Left ventricle myocardium inferior (tissue), 1 donor: ENCODE measurements around the gene TTF1. TPM values are rescaled to one million over a fixed set of nuclear protein-coding genes. Genes with fewer than 3 reads are reported as not detected.

ENCODE experiments used
- DNase-seq: peaks from one replicate; pipeline ENCODE4 v3.0.0-alpha.2; 2020
- H3K27ac ChIP-seq: fragments of 200-600 bp; replicated peaks from 2 replicates; pipeline ENCODE4 v1.8.0; 2021
- H3K27me3 ChIP-seq: fragments of 200-600 bp; 2 replicates; pipeline ENCODE4 v1.8.0; 2021; ENCODE audit warnings: low read depth
- H3K36me3 ChIP-seq: fragments of 200-600 bp; 2 replicates; pipeline ENCODE4 v1.8.0; 2021
- H3K4me1 ChIP-seq: fragments of 200-600 bp; 2 replicates; pipeline ENCODE4 v1.8.0; 2021
- H3K4me3 ChIP-seq: fragments of 200-600 bp; 2 replicates; pipeline ENCODE4 v1.8.0; 2021; ENCODE audit warnings: mild to moderate bottlenecking, moderate library complexity
- H3K9me3 ChIP-seq: fragments of 200-600 bp; replicated peaks from 2 replicates; pipeline ENCODE4 v1.8.0; 2021
- intact Hi-C: fragments of 100-400 bp; cut with micrococcal nuclease; formaldehyde crosslinking; loops from one replicate; pipeline ENCODE4 v1.11.0; 2022
- total RNA-seq: library from RNA; stranded (reverse); fragmentation: NEBNext Ultra II Directional; extraction: Animal tissue kit (Norgen Biotek cat#: 25700); gene quantifications from one replicate; pipeline ENCODE4 v1.2.1, GENCODE V29; 2021
- TF ChIP-seq, protein P1 (sequence below): fragments of 200-600 bp; IDR thresholded peaks from 2 replicates; pipeline ENCODE4 v1.8.0; 2021; ENCODE audit warnings: antibody characterized with exemption, mild to moderate bottlenecking, borderline replicate concordance
- donor health status: DM: no; HTN: yes; CAD: no; lungs with severe emphysema.

TTF1 gene
- total RNA-seq, 1 donor from 2014 or later: 16.2 TPM

DNA sequence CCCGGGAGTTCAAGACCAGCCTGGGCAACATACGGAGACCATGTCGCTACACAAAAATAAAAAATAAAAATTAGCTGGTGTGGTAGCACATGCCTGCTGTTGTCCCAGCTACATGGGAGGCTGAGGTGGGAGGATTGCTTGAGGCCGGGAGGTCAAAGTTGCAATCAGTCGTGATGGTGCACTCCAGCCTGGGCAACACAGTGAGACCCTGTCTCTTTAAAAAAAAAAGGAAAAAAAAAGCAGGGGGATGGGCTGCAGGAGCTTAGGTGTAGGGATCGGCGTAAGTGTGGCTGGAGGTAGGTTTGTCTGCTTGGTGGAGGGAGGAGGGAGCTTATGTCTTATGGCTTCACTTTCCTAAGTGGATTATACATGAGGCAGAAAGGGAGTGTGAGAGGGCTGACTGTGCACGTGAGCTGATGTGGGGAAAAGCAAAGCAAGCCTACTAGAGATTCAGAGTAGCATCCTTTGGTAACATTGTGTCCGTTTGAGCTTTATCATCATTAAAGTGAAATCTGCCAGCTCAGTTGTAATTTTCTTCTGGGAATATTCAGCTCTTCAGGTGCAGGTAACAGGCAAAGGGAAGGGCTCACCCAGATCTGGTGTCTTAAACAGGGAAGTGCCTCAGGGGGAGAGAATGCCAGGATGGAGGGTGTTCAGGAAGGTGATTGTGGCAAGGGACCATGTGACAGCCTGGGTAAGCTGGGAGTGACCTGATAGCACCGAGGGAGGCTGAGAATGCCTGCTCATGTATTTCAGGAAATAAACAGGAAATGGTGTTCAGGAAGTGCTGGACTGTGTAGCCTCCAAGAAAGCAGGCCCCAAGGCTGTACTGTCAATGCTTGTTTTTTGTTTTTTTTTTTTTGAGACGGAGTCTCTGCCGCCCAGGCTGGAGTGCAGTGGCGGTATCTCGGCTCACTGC, 34.2 kb downstream of the TTF1 start:
- H3K27me3 ChIP-seq: no peaks in the 10 kb centered on the region
- peaks cover 23% of the 10 kb centered on the region for H3K36me3 ChIP-seq
- peaks cover 15% of the 10 kb centered on the region for H3K4me1 ChIP-seq
- no peaks in the 10 kb centered on the region for H3K9me3 ChIP-seq
- TF ChIP-seq, protein P1, sequence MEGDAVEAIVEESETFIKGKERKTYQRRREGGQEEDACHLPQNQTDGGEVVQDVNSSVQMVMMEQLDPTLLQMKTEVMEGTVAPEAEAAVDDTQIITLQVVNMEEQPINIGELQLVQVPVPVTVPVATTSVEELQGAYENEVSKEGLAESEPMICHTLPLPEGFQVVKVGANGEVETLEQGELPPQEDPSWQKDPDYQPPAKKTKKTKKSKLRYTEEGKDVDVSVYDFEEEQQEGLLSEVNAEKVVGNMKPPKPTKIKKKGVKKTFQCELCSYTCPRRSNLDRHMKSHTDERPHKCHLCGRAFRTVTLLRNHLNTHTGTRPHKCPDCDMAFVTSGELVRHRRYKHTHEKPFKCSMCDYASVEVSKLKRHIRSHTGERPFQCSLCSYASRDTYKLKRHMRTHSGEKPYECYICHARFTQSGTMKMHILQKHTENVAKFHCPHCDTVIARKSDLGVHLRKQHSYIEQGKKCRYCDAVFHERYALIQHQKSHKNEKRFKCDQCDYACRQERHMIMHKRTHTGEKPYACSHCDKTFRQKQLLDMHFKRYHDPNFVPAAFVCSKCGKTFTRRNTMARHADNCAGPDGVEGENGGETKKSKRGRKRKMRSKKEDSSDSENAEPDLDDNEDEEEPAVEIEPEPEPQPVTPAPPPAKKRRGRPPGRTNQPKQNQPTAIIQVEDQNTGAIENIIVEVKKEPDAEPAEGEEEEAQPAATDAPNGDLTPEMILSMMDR: no peak
- intact Hi-C loops: no loop called here
- peak overlapping the region; percentile 82 for H3K27ac ChIP-seq
- peak; percentile 36 for DNase-seq
- peak overlapping the region; percentile 21 for H3K4me3 ChIP-seq

DNA sequence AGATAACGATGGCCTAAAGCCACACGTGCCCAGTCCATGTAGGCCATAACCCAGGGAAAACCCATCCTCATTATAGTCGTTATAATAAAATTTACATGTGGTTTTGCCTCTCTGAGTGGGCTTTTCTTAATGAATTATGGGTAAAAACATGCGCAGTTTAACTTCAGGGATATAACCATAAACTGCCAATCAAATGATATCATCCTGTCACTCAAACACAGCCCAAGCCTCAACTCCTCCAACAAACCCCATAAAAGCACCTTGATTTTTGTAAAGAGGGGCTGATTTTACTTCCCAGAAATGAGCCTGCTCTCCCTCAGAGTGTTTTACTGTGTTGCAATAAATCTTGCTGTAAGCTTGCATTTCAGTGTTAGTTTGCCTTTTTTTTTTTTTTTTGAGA, 36.0 kb downstream of the TTF1 start:
- H3K4me3 ChIP-seq: no peak overlapping the region
- TF ChIP-seq, protein P1: no peak
- H3K27ac ChIP-seq: no peak overlapping the region
- no peaks in the 10 kb centered on the region for H3K9me3 ChIP-seq
- intact Hi-C loops: no loop called here
- peaks cover 9% of the 10 kb centered on the region for H3K36me3 ChIP-seq
- no peaks in the 10 kb centered on the region for H3K27me3 ChIP-seq
- H3K4me1 ChIP-seq: peaks cover 18% of the 10 kb centered on the region
- no peak for DNase-seq

DNA sequence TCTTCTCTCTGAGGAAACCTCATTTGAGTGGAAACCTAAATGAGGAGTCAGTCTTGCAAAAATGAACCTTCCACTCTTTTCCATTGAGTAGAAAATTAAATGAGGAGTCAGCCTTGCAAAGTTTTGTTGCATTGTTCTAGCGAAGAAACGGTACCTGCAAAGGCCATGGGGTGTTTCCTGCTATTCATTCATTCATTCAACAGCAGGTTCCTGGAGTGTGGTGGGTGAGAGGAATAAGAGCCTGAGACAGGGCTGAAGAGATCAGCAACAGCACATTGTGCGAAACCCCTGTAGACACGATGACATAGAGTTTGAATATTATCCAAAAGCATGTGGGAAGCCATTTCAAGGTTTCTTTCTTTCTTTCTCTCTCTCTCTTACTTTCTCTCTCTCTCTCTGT, 37.2 kb downstream of the TTF1 start:
- no peak for DNase-seq
- intact Hi-C loops: no loop called here
- Histone ChIP-seq H3K27me3 (no peaks in the 10 kb centered on the region), H3K27ac (no peak overlapping the region), H3K4me1 (peaks cover 20% of the 10 kb centered on the region), H3K4me3 (no peak overlapping the region), H3K9me3 (no peaks in the 10 kb centered on the region), H3K36me3 (no peaks in the 10 kb centered on the region)
- TF ChIP-seq, protein P1: no peak

DNA sequence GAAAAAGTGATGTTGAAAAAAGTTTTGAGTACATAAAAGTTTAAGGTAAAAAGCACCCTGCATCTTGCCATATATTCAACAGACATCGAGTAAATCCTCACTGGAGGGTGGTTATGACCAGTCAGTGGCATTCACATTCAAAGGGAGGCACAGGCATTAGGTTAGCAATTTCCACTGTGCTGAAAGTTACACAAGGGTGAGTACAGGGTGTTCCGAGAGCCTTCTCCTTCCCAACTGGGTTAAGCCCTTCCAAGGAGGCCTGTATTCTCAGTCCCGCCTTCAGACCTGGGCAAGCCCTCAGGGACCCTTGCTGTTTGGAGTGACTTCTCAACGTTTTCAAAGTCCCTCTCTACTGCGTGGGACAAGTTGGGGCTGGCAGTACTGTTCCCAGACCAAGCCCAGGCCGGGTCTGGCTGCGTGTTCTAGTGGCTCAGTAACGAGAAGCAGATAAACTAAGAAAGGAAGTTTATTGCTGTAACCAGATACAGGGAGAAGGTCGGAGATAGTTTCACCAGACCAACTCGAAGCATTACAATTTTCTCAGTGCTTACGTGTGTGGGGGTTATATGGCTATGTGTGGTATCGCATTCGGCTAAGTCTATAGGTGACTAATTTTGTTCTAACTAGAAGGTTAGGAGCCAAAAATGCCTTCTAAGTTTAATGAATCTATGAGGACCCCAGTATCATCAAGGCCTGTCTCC, 38.9 kb downstream of the TTF1 start:
- TF ChIP-seq, protein P1: no peak
- DNase-seq: no peak
- Histone ChIP-seq H3K27me3 (no peaks in the 10 kb centered on the region), H3K4me1 (peaks cover 13% of the 10 kb centered on the region), H3K36me3 (no peaks in the 10 kb centered on the region), H3K4me3 (no peak overlapping the region), H3K9me3 (no peaks in the 10 kb centered on the region), H3K27ac (no peak overlapping the region)
- intact Hi-C loops: no loop called here

DNA sequence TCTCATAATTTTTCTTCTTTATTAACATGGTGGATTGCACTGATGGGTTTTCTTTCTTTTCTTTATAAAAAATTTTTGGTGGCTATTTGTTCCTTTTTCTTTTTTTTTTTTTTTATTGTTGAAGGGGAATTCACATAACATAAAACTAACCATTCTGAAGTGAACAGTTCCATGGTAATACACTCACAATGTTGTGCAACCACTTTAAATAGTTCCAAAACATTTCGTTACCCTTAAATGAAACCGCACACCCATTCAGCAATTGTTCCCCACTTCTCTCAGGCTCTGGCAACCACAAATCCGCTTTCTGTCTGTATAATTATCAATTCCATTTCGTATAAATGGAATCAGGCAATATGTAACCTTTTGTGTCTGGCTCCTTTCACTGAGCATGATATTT, 40.2 kb downstream of the TTF1 start:
- peaks cover 5% of the 10 kb centered on the region for H3K4me1 ChIP-seq
- no peak overlapping the region for H3K27ac ChIP-seq
- H3K27me3 ChIP-seq: no peaks in the 10 kb centered on the region
- DNase-seq: no peak
- H3K4me3 ChIP-seq: no peak overlapping the region
- TF ChIP-seq, protein P1: no peak
- intact Hi-C loops: no loop called here
- H3K36me3 ChIP-seq: no peaks in the 10 kb centered on the region
- no peaks in the 10 kb centered on the region for H3K9me3 ChIP-seq
